H1 (cell line): Measurements from ENCODE around the gene PCDHGA2.

Source experiments
- EZH2 ChIP-seq: fragments of 200-600 bp; sonication (generic); IDR thresholded peaks from 2 replicates; pipeline ENCODE4 v1.7.1; 2012; ENCODE audit warnings: low read depth, mild to moderate bottlenecking, moderate library complexity, low read length, inconsistent platforms; ENCODE audit not compliant: severe bottlenecking
- GABPA ChIP-seq: IDR thresholded peaks from 2 replicates; pipeline ENCODE4 v1.6.1; 2011; ENCODE audit warnings: mild to moderate bottlenecking, low read length, moderate library complexity, borderline replicate concordance; ENCODE audit not compliant: insufficient read depth
- TF ChIP-seq, protein P1 (sequence below), 3 experiments: IDR thresholded peaks; 1 replicate in 2 of 3; 2 replicates in 1 of 3; pipeline versions ENCODE4 v1.5.1 to v1.6.1; 2011; ENCODE audit warnings: low read length in 3 of 3, mild to moderate bottlenecking in 3 of 3, inconsistent platforms in 2 of 3, low read depth in 1 of 3, moderate library complexity in 1 of 3; ENCODE audit not compliant: insufficient read depth in 1 of 3; ENCODE audit errors: control extremely low read depth in 1 of 3

DNA sequence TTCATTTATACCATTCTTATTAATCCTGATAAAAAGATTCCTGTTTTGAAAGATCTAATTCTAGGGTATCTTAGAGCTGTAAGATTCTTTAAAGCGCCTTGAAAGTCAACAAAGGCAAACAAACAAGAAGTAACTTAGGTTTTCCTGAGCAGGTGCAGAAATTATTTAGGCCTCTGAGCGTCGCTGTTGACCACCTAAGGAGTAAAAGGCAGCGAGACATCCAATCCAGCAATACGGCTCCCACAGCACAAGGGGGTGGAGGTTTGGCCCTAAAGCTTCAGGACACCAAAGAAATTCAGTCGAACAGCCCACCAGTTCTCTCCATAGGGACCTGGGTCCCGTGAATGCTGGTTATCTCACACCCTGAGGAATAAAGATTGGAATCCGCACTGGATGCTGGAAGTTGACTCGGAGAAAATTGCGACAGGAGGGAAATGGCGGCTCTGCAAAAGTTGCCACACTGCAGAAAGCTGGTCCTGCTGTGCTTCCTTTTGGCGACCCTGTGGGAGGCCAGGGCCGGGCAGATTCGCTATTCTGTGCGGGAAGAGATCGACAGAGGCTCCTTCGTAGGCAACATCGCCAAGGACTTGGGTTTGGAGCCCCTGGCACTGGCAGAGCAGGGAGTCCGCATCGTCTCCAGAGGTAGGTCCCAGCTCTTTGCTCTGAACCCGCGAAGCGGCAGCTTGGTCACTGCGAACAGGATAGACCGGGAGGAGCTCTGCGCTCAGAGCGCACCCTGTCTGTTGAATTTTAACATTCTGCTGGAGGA, at the start of gene PCDHGA2:
- TF ChIP-seq EZH2 (no peak), GABPA (no peak)
- TF ChIP-seq, protein P1, sequence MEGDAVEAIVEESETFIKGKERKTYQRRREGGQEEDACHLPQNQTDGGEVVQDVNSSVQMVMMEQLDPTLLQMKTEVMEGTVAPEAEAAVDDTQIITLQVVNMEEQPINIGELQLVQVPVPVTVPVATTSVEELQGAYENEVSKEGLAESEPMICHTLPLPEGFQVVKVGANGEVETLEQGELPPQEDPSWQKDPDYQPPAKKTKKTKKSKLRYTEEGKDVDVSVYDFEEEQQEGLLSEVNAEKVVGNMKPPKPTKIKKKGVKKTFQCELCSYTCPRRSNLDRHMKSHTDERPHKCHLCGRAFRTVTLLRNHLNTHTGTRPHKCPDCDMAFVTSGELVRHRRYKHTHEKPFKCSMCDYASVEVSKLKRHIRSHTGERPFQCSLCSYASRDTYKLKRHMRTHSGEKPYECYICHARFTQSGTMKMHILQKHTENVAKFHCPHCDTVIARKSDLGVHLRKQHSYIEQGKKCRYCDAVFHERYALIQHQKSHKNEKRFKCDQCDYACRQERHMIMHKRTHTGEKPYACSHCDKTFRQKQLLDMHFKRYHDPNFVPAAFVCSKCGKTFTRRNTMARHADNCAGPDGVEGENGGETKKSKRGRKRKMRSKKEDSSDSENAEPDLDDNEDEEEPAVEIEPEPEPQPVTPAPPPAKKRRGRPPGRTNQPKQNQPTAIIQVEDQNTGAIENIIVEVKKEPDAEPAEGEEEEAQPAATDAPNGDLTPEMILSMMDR (IDR thresholded peaks at IDR 0.05; ENCODE audit: control extremely low read depth in 1 of 3, insufficient read depth in 1 of 3, low read depth in 1 of 3, low read length in 3 of 3), result peak; percentile 10 to 77 (median 60)
